ENCODE data around the gene SHE.
A peak's percentile ranks its signal among the peaks of the same experiment; 100 is the strongest.

Gene SHE

GRCh38 chr1:154443274-154444013 lies 58.8 kb downstream of the SHE start:
- no peak for DNase-seq

GRCh38 chr1:154442006-154442740 lies 60.0 kb downstream of the SHE start:
- no peak for DNase-seq

GRCh38 chr1:154441241-154441888 lies 60.8 kb downstream of the SHE start:
- DNase-seq = no peak

GRCh38 chr1:154440036-154440804 lies 62.0 kb downstream of the SHE start:
- no peak for DNase-seq

GRCh38 chr1:154436433-154436832 lies 65.8 kb downstream of the SHE start:
- no peak for DNase-seq

GRCh38 chr1:154435599-154436200 lies 66.5 kb downstream of the SHE start:
- no peak for DNase-seq

GRCh38 chr1:154434346-154435085 lies 67.7 kb downstream of the SHE start:
- peak in 7 of 14 donors; percentile 18 to 76 (median 39) for DNase-seq

GRCh38 chr1:154433161-154433764 lies 68.9 kb downstream of the SHE start:
- DNase-seq = peak in 1 of 14 donors; percentile 32

- peak in 1 of 14 donors; percentile 30 for DNase-seq
Observed at GRCh38 chr1:154431586-154432373, 70.4 kb downstream of the SHE start.

GRCh38 chr1:154430903-154431302 lies 71.3 kb downstream of the SHE start:
- DNase-seq = no peak

- no peak for DNase-seq
Observed at GRCh38 chr1:154429841-154430611, 72.2 kb downstream of the SHE start.
